ENCODE data around the gene SLBP.

The SLBP gene

GRCh38 chr4:1754336-1754735, 42.2 kb upstream of the SLBP start (continued):
- TF ChIP-seq TSHZ2 (CRISPR knock-in tag; IDR thresholded peaks at IDR 0.05) = no peak
- TF ChIP-seq ZNF70 (CRISPR knock-in tag; IDR thresholded peaks at IDR 0.05) = no peak
- no peak for TF ChIP-seq SNAI2 (CRISPR knock-in tag; IDR thresholded peaks at IDR 0.05)
- no peak for TF ChIP-seq ZFP3 (CRISPR knock-in tag; IDR thresholded peaks at IDR 0.05)
- no peak for TF ChIP-seq ZC3H10 (CRISPR knock-in tag; IDR thresholded peaks at IDR 0.05)
- TF ChIP-seq TOX (CRISPR knock-in tag; IDR thresholded peaks at IDR 0.05; ENCODE audit: borderline replicate concordance) = no peak
- no peak for TF ChIP-seq TCF4 (CRISPR knock-in tag; IDR thresholded peaks at IDR 0.05; ENCODE audit: borderline replicate concordance)
- TF ChIP-seq GLIS3 (CRISPR knock-in tag; IDR thresholded peaks at IDR 0.05) = no peak
- no peak for TF ChIP-seq OSR1 (CRISPR knock-in tag; IDR thresholded peaks at IDR 0.05)
- no peak for TF ChIP-seq PPARA (CRISPR knock-in tag; IDR thresholded peaks at IDR 0.05; ENCODE audit: borderline replicate concordance)
- no peak for TF ChIP-seq BACH2 (CRISPR knock-in tag; IDR thresholded peaks at IDR 0.05; ENCODE audit: borderline replicate concordance)
- TF ChIP-seq ESRRG (CRISPR knock-in tag; IDR thresholded peaks at IDR 0.05) = no peak

- no peak for ATAC-seq
- no peak for TF ChIP-seq POU6F1 (CRISPR knock-in tag; IDR thresholded peaks at IDR 0.05; ENCODE audit: borderline replicate concordance, low read depth)
- TF ChIP-seq BACH2 (CRISPR knock-in tag; IDR thresholded peaks at IDR 0.05; ENCODE audit: borderline replicate concordance) = no peak
- TF ChIP-seq OSR1 (CRISPR knock-in tag; IDR thresholded peaks at IDR 0.05) = no peak
- TF ChIP-seq RARB (CRISPR knock-in tag; IDR thresholded peaks at IDR 0.05) = no peak
- TF ChIP-seq ARNTL (CRISPR knock-in tag; IDR thresholded peaks at IDR 0.05; ENCODE audit: borderline replicate concordance, low read depth) = no peak
- no peak for TF ChIP-seq PPARA (CRISPR knock-in tag; IDR thresholded peaks at IDR 0.05; ENCODE audit: borderline replicate concordance)
- no peak for TF ChIP-seq CREB5 (CRISPR knock-in tag; IDR thresholded peaks at IDR 0.05; ENCODE audit: low read depth)
- TF ChIP-seq SNAI2 (CRISPR knock-in tag; IDR thresholded peaks at IDR 0.05) = no peak
- no peak for TF ChIP-seq ZNF8 (CRISPR knock-in tag; IDR thresholded peaks at IDR 0.05)
- TF ChIP-seq ZC3H10 (CRISPR knock-in tag; IDR thresholded peaks at IDR 0.05) = no peak
- no peak for TF ChIP-seq ESRRG (CRISPR knock-in tag; IDR thresholded peaks at IDR 0.05)
These were observed 41.7 kb upstream of the SLBP start for GRCh38 chr4:1753697-1754311.

GRCh38 chr4:1753294-1753696, 41.2 kb upstream of the SLBP start:
- no peak for ATAC-seq
- TF ChIP-seq CSDC2 (CRISPR knock-in tag; IDR thresholded peaks at IDR 0.05) = no peak
- no peak for TF ChIP-seq ISL1 (CRISPR knock-in tag; IDR thresholded peaks at IDR 0.05)
- TF ChIP-seq ESRRG (CRISPR knock-in tag; IDR thresholded peaks at IDR 0.05) = no peak

- no peak for ATAC-seq
- TF ChIP-seq TCF4 (CRISPR knock-in tag; IDR thresholded peaks at IDR 0.05; ENCODE audit: borderline replicate concordance) (no peak), TOX (CRISPR knock-in tag; IDR thresholded peaks at IDR 0.05; ENCODE audit: borderline replicate concordance) (no peak), POU6F1 (CRISPR knock-in tag; IDR thresholded peaks at IDR 0.05; ENCODE audit: borderline replicate concordance, low read depth) (no peak), CSRNP3 (CRISPR knock-in tag; IDR thresholded peaks at IDR 0.05) (no peak), ARNTL (CRISPR knock-in tag; IDR thresholded peaks at IDR 0.05; ENCODE audit: borderline replicate concordance, low read depth) (no peak), ZC3H10 (CRISPR knock-in tag; IDR thresholded peaks at IDR 0.05) (no peak), TSHZ2 (CRISPR knock-in tag; IDR thresholded peaks at IDR 0.05) (no peak), ISL1 (CRISPR knock-in tag; IDR thresholded peaks at IDR 0.05) (no peak), BACH2 (CRISPR knock-in tag; IDR thresholded peaks at IDR 0.05; ENCODE audit: borderline replicate concordance) (no peak)
These were observed 40.3 kb upstream of the SLBP start for GRCh38 chr4:1752284-1753041.
